Bronchus fibroblast of lung (primary cell): ENCODE results near the gene AGO1. TPM values are rescaled to one million over a fixed set of nuclear protein-coding genes. Genes with fewer than 3 reads are reported as not detected.

Source experiments
- total RNA-seq: library from RNA; depleted of rRNA; stranded (reverse); fragments of >200 nt; gene quantifications from 2 replicates; pipeline ENCODE4 v1.2.3, GENCODE V29; 2015

AGO1 gene
- total RNA-seq = 14.1 and 14.4 TPM in 2 replicates

DNA sequence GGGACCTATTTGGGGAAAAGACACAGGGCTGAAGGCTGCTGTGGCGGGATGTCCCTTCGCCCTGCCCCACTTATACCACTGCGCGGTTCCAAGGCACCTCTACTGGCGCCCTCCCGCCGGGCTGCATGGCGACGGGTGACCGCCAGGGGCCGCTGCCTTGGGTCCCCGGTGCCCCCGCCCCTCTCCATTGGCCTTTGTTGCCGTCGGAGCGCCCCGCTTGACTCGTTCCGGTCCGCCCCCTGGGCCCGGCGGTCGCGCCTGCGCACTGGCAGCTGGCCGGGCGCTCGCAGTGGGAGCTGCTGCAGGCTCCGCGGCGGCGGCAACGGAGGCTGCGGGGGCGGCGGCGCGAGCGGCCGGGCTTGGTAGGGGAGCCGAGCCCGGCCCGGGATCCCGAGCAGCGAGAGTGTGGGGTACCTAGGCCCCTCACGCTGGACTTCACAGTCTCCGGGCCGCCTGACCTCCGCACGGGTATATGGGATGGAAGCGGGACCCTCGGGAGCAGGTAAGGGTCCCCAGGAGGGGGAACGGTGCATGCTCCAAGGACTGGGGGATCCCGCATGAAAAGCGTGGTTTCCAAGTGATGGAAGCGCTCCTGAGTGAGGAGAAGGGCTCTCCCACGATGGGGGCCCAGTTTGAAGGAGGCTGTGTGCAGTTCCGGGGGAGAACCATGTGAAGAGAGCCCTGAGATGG is at the start of gene AGO1:
Gene AGO1, plus strand, starts transcription at position 265 of the 690 bp plus-strand sequence. Its CDS starts 213 bp downstream, at position 478.

DNA sequence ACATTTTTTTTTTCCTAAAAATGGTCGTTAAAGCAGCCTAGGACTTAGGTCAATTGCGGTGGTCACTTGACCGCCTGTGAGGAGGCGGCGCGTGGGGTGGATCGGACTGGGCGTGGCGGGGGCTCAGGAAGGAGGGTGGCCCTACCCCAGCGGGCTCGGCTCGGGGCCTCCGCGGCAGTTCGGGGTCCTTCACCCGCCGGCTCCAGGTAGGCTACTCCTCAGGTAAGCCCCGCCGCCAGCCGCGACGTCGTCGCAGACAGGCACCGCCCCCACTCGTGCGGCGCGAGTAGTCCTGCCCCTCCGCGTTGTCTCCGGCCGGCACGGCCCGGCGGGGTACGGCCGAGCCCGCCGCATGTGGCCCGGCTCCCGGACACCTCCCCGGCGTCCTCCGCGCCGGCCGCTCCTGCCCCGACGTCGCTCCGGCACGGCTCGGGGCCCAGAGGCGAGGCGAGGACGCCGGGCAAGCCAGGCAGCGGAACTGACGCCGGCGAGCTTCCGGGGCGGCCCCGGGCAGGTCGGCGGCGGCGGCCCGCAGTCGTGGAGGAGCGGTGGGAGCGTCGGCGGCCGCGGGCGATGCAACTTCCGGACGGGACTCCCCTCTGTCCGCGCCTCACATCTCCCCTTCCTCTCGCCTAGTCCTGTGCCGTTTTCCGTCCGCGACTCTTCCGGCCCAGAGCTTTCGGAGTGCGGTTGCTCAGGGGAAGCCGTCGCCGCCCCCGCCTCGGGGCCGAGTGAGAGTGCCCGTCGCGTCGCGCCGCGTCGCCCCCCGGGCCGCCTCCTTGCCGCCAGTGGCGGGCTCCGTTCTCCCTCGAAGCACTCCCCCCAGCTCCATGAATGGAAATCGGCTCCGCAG is 47.8 kb downstream of the AGO1 start, which contains the start of gene AGO3:
Gene AGO3, plus strand, starts transcription at position 513 of the 853 bp plus-strand sequence. Its CDS starts 322 bp downstream, at position 835.

Other genes with a start within 250 kb of the AGO1 start
- gene PSMB2, start 241.7 kb upstream of the AGO1 start, total RNA-seq = 76.1 and 77.3 TPM in 2 replicates
- gene C1orf216, start 164.3 kb upstream of the AGO1 start, total RNA-seq = 9.7 and 9.9 TPM in 2 replicates
- gene CLSPN, start 113.2 kb upstream of the AGO1 start, total RNA-seq = 14.4 and 20.5 TPM in 2 replicates
- gene AGO4, start 75.2 kb upstream of the AGO1 start, total RNA-seq = 3.1 and 3.2 TPM in 2 replicates
- gene AGO3, start 47.9 kb downstream of the AGO1 start, total RNA-seq = 5.8 and 9.8 TPM in 2 replicates
- 0.17 and 0.89 TPM in 2 replicates for gene TEKT2, start 200.9 kb downstream of the AGO1 start, total RNA-seq
- 36.6 and 42.5 TPM in 2 replicates for gene ADPRS, start 205.7 kb downstream of the AGO1 start, total RNA-seq
- 1.3 TPM in 2 replicates for gene COL8A2, start 242.0 kb downstream of the AGO1 start, total RNA-seq